Stromal cell of bone marrow (primary cell): ENCODE measurements around the gene PTP4A2.
A peak's percentile ranks its signal among the peaks of the same experiment; 100 is the strongest.

ENCODE experiments used
- DNase-seq: peaks from one replicate; pipeline ENCODE4 v3.0.0-alpha.2; 2012; ENCODE audit warnings: low read depth

The PTP4A2 gene

GRCh38 chr1:31886866-31887265 lies 51.3 kb downstream of the PTP4A2 start:
- DNase-seq, result no peak

- DNase-seq, result no peak
These were observed 52.3 kb downstream of the PTP4A2 start for GRCh38 chr1:31885851-31886250.

- no peak for DNase-seq
These were observed 54.7 kb downstream of the PTP4A2 start for GRCh38 chr1:31883357-31883942.

GRCh38 chr1:31881688-31882000 lies 56.5 kb downstream of the PTP4A2 start:
- no peak for DNase-seq

GRCh38 chr1:31880957-31881687 lies 57.0 kb downstream of the PTP4A2 start:
- no peak for DNase-seq

- DNase-seq, result no peak
These were observed 58.1 kb downstream of the PTP4A2 start for GRCh38 chr1:31879981-31880608.

GRCh38 chr1:31878058-31878457 lies 60.1 kb downstream of the PTP4A2 start:
- DNase-seq, result peak; percentile 12

GRCh38 chr1:31877544-31877943 lies 60.6 kb downstream of the PTP4A2 start:
- DNase-seq, result no peak

GRCh38 chr1:31875636-31876236 lies 62.4 kb downstream of the PTP4A2 start:
- DNase-seq, result no peak

GRCh38 chr1:31874942-31875341 lies 63.2 kb downstream of the PTP4A2 start:
- no peak for DNase-seq

- no peak for DNase-seq
These were observed 65.2 kb downstream of the PTP4A2 start for GRCh38 chr1:31872658-31873636.

- no peak for DNase-seq
These were observed 66.5 kb downstream of the PTP4A2 start for GRCh38 chr1:31871703-31872102.

GRCh38 chr1:31870086-31870736 lies 68.0 kb downstream of the PTP4A2 start:
- DNase-seq, result no peak

- no peak for DNase-seq
These were observed 68.7 kb downstream of the PTP4A2 start for GRCh38 chr1:31869449-31869848.

- DNase-seq, result no peak
These were observed 69.3 kb downstream of the PTP4A2 start for GRCh38 chr1:31868862-31869261.

GRCh38 chr1:31867546-31867945 lies 70.6 kb downstream of the PTP4A2 start:
- DNase-seq, result no peak

GRCh38 chr1:31866450-31867032 lies 71.6 kb downstream of the PTP4A2 start:
- no peak for DNase-seq

- no peak for DNase-seq
These were observed 72.3 kb downstream of the PTP4A2 start for GRCh38 chr1:31865728-31866449.

GRCh38 chr1:31862071-31862470 lies 76.1 kb downstream of the PTP4A2 start:
- DNase-seq, result no peak

- no peak for DNase-seq
These were observed 76.8 kb downstream of the PTP4A2 start for GRCh38 chr1:31861346-31861745.
